ENCODE results near the gene HMGN4. TPM values are rescaled to one million over a fixed set of nuclear protein-coding genes. Genes with fewer than 3 reads are reported as not detected.
"Not testable (repeated sequence)": the region's sequence is repeated elsewhere in the genome, so short reads cannot be mapped to it uniquely, and the experiment has no call there.

The HMGN4 gene
- total and polyA plus RNA-seq, 5 donors, result 20.1 to 42.9 (median 35.4) TPM

DNA sequence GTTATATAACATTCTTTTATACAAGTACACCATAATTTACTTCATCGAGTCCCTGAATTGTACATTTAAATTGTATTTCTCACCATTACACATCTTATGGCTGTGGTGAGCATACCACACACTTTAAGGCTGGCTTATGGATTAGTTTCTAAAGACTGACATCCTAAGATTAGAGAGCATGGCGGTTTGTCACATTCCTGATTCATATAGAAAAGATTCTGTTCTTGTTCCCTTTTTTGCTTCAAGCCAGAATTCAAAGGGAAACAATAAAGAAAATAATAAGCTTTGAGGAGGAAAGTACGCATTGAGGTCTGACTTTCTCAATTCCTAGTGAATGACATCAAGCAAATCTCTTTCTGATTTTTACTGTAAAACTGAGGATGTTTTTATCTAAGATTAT is 35.5 kb upstream of the HMGN4 start:
- 92% methylated on average over 3 of the region's 3 CpGs for WGBS
- no peak overlapping the region for H3K27ac ChIP-seq (ENCODE audit: low read length)
- no peaks in the 10 kb centered on the region for H3K9me3 ChIP-seq (ENCODE audit: control insufficient read depth, low read length)
- intact Hi-C loops (cut with DNase I), result no loop called here
- no peak for DNase-seq
- peaks cover 5% of the 10 kb centered on the region for H3K4me1 ChIP-seq (ENCODE audit: control insufficient read depth, insufficient read depth, low read length)
- no peak overlapping the region for H3K4me3 ChIP-seq (ENCODE audit: low read length)
- no peak for ATAC-seq
- no peaks in the 10 kb centered on the region for H3K27me3 ChIP-seq (ENCODE audit: control insufficient read depth, insufficient read depth)

- H3K9me3 ChIP-seq (ENCODE audit: control insufficient read depth, low read length), result no peaks in the 10 kb centered on the region
- no peak for ATAC-seq
- no peak overlapping the region for H3K27ac ChIP-seq (ENCODE audit: low read length)
- intact Hi-C loops (cut with DNase I), result no loop called here
- DNase-seq, result no peak
- no peak overlapping the region for H3K4me3 ChIP-seq (ENCODE audit: low read length)
- no peaks in the 10 kb centered on the region for H3K4me1 ChIP-seq (ENCODE audit: control insufficient read depth, insufficient read depth, low read length)
- H3K27me3 ChIP-seq (ENCODE audit: control insufficient read depth, insufficient read depth), result no peaks in the 10 kb centered on the region
- WGBS, result 48% methylated on average over 3 of the region's 3 CpGs
Measured at GRCh38 chr6:26507658-26508057, 30.5 kb upstream of the HMGN4 start.

DNA sequence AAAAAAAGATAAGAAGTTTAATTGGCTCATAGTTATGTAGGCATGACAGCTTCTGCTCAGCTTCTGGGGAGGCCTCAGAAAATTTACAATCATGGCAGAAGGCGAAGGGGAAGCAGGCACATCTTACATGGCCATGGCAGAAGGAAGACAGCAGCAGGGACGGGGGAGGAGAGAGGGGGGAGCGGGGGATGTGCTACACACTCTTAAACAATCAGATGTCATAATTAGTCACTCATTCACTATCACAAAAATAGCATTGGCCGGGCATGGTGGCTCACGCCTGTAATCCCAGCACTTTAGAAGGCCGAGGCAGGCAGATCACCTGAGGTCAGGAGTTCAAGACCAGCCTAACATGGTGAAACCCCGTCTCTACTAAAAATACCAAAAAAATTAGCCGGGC is 27.1 kb upstream of the HMGN4 start:
- not testable (repeated sequence) for ATAC-seq; H3K27me3 ChIP-seq (ENCODE audit: control insufficient read depth, insufficient read depth); H3K27ac ChIP-seq (ENCODE audit: low read length); H3K4me1 ChIP-seq (ENCODE audit: control insufficient read depth, insufficient read depth, low read length); DNase-seq; H3K4me3 ChIP-seq (ENCODE audit: low read length); H3K9me3 ChIP-seq (ENCODE audit: control insufficient read depth, low read length)
- WGBS, result 65% methylated on average over 8 of the region's 8 CpGs
- intact Hi-C loops (cut with DNase I), result loop anchor here in 1 of 4 donors (10.0 kb wide), 1 partner anchor 96 kb away; no protein-coding TSS in a partner anchor

DNA sequence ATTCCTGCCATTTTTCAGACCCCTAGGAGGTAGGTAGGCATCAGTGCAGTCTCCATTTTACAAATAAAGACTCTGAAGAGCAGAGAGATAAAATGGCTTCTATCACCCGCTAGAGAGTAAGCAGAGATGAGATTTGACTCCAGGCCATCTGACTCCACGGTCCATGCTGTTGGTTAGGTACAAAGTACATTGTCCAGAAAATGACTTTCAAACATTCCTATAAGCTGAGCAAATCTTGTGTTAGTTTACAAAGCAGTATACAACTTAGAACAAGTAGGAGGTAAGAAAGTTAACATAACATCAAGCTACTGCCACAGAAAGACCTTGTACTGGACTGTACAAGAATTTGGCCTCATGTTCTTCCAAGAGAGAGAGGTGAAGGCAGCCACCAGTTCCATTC is 23.2 kb upstream of the HMGN4 start:
- Histone ChIP-seq H3K9me3 (ENCODE audit: control insufficient read depth, low read length) (no peaks in the 10 kb centered on the region), H3K4me3 (ENCODE audit: low read length) (no peak overlapping the region), H3K27ac (ENCODE audit: low read length) (no peak overlapping the region), H3K27me3 (ENCODE audit: control insufficient read depth, insufficient read depth) (no peaks in the 10 kb centered on the region), H3K4me1 (ENCODE audit: control insufficient read depth, insufficient read depth, low read length) (no peaks in the 10 kb centered on the region)
- ATAC-seq (no peak), DNase-seq (no peak)
- intact Hi-C loops (cut with DNase I), result loop anchor here in 1 of 4 donors (5.0 to 10.0 kb wide), 2 partner anchors 38 to 100 kb away; no protein-coding TSS in a partner anchor
- WGBS, result 82% methylated on average over 2 of the region's 2 CpGs

DNA sequence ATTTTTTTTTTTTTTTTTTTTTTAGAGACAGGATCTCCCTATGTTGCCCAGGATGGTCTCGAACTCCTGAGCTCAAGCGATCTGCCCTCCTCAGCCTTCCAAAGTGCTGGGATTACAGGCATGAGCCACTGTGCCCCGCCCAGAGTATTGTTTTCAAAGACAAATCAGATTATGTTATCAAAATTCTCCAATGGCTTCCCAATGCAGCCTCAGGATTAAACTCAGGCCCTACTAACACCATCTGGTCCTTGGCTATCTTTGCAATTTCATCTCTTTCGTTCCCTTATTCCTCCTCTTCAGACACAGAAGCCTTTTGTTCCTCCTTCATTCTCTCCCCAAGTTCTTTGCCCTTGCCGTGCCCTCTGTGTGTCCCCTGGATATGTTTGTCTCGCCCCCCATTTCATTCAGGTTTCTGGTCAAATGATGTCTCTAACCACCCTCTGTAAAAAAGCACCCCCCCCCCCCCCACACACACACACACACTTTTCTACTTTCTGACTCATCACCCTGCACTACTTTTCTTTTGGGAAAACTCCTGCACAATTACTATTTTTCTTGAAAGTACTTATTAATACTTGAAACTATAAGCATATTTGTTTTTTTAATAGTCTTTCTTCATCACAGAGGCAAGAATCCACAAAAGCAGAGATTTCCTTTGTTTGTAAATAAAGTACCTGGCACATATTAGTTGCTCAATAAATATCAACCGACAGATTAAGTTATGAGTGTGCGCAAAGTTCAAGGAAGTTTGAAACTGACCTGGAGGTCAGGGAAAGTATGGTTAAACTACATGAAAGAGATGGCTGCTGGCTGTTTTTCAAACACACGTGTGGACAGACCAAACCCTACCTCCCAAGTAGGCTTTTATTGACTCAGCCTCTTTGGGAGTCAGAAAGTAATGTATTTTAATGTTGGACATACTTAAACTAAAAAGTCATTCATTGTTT is 21.4 kb upstream of the HMGN4 start:
- intact Hi-C loops (cut with DNase I), result loop anchor here in 1 of 4 donors (5.0 to 10.0 kb wide), 2 partner anchors 39 to 102 kb away; no protein-coding TSS in a partner anchor
- WGBS, result 81% methylated on average over 9 of the region's 9 CpGs

GRCh38 chr6:26519359-26519758 is 18.8 kb upstream of the HMGN4 start:
- DNase-seq (no peak), ATAC-seq (no peak)
- H3K27me3 ChIP-seq (ENCODE audit: control insufficient read depth, insufficient read depth), result no peaks in the 10 kb centered on the region
- no peak overlapping the region for H3K27ac ChIP-seq (ENCODE audit: low read length)
- intact Hi-C loops (cut with DNase I), result loop anchor here in 1 of 4 donors (5.0 to 10.0 kb wide), 2 partner anchors 42 to 105 kb away; no protein-coding TSS in a partner anchor
- 94% methylated on average over 2 of the region's 2 CpGs for WGBS
- no peaks in the 10 kb centered on the region for H3K9me3 ChIP-seq (ENCODE audit: control insufficient read depth, low read length)
- H3K4me3 ChIP-seq (ENCODE audit: low read length), result no peak overlapping the region
- H3K4me1 ChIP-seq (ENCODE audit: control insufficient read depth, insufficient read depth, low read length), result no peaks in the 10 kb centered on the region

More for the DNA sequence above, 21.4 kb upstream of the HMGN4 start:
- no peak overlapping the region for H3K4me3 ChIP-seq (ENCODE audit: low read length)
- ATAC-seq, result no peak
- no peaks in the 10 kb centered on the region for H3K27me3 ChIP-seq (ENCODE audit: control insufficient read depth, insufficient read depth)
- H3K27ac ChIP-seq (ENCODE audit: low read length), result no peak overlapping the region
- no peaks in the 10 kb centered on the region for H3K9me3 ChIP-seq (ENCODE audit: control insufficient read depth, low read length)
- DNase-seq, result no peak
- H3K4me1 ChIP-seq (ENCODE audit: control insufficient read depth, insufficient read depth, low read length), result no peaks in the 10 kb centered on the region

DNA sequence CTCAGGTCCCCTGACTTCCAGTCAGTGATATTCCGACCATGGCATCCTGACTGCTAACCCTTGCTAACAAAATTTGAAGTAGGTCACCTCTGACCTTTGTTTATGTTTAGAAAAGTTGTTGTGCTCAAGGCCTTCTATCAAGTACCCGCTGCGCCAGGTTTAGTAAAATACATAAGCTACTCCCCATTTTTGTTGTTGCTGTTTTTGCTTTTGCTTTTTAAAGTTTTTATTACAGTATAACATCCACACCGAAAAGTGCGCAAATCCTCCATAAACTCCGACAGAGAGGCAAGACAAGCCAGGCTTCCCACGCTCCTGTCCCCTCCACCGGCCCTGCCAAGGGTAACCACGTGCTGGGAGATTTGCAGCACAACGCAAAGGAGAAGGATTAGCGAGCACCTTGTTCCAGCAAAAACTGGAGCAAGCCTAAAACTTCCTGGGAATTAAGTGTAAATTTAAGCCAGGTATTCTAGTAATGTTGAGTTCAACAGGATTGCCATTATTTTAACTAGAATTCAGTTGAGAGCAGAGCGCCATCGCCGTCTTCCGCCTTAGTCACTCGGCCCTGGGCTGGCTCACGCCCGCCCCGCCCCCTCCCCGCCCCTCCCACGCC is 17.8 kb upstream of the HMGN4 start:
- 16% methylated on average over 21 of the region's 21 CpGs for WGBS

GRCh38 chr6:26520850-26521599 is 17.1 kb upstream of the HMGN4 start:
- H3K4me1 ChIP-seq (ENCODE audit: control insufficient read depth, insufficient read depth, low read length), result no peaks in the 10 kb centered on the region
- WGBS, result under 1% methylated on average over 44 of the region's 49 CpGs
- no peaks in the 10 kb centered on the region for H3K27me3 ChIP-seq (ENCODE audit: control insufficient read depth, insufficient read depth)
- DNase-seq, result peak; percentile 91 to 96 (median 95)
- peak; percentile 93 to 94 for ATAC-seq
- H3K27ac ChIP-seq (ENCODE audit: low read length), result peak overlapping the region; percentile 98
- no peaks in the 10 kb centered on the region for H3K9me3 ChIP-seq (ENCODE audit: control insufficient read depth, low read length)
- H3K4me3 ChIP-seq (ENCODE audit: low read length), result peak overlapping the region; percentile 97
- intact Hi-C loops (cut with DNase I), result no loop called here

More for the DNA sequence above, 17.8 kb upstream of the HMGN4 start:
- Histone ChIP-seq H3K4me1 (ENCODE audit: control insufficient read depth, insufficient read depth, low read length) (no peaks in the 10 kb centered on the region), H3K9me3 (ENCODE audit: control insufficient read depth, low read length) (no peaks in the 10 kb centered on the region), H3K27me3 (ENCODE audit: control insufficient read depth, insufficient read depth) (no peaks in the 10 kb centered on the region), H3K4me3 (ENCODE audit: low read length) (peak overlapping the region; percentile 97), H3K27ac (ENCODE audit: low read length) (peak overlapping the region; percentile 90)
- DNase-seq (peak in 2 of 3 donors; percentile 68 to 82), ATAC-seq (peak; percentile 46 to 47)
- intact Hi-C loops (cut with DNase I), result no loop called here

GRCh38 chr6:26521600-26522391 is 16.4 kb upstream of the HMGN4 start:
- intact Hi-C loops (cut with DNase I), result no loop called here
- H3K27ac ChIP-seq (ENCODE audit: low read length), result peak overlapping the region; percentile 98
- peak overlapping the region; percentile 97 for H3K4me3 ChIP-seq (ENCODE audit: low read length)
- no peaks in the 10 kb centered on the region for H3K27me3 ChIP-seq (ENCODE audit: control insufficient read depth, insufficient read depth)
- ATAC-seq (peak; percentile 97), DNase-seq (peak; percentile 88 to 95 (median 94))
- no peaks in the 10 kb centered on the region for H3K4me1 ChIP-seq (ENCODE audit: control insufficient read depth, insufficient read depth, low read length)
- WGBS, result 5% methylated on average over 74 of the region's 74 CpGs
- H3K9me3 ChIP-seq (ENCODE audit: control insufficient read depth, low read length), result no peaks in the 10 kb centered on the region

Measured in right cardiac atrium (tissue), 5 donors.